ENCODE measurements around the gene KDM5A.
"Not testable (repeated sequence)": the region's sequence is repeated elsewhere in the genome, so short reads cannot be mapped to it uniquely, and the experiment has no call there.

DNA sequence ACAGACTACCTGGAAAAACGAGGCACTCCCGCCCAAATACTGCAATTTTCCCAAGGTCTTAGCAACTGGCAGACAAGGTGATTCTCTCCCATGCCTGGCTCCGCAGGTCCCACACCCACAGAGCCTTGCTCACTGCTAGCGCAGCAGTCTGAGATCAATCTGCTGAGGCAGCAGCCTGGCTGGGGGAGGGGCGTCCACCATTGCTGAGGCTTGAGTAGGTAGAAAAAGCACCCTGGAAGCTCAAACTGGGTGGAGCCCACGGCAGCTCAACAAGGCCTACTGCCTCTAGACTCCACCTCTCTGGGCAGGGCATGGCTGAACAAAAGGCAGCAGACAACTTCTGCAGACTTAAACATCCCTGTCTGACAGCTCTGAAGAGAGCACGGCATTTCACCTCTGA is 46.1 kb downstream of the KDM5A start:
- TF ChIP-seq, protein P1, sequence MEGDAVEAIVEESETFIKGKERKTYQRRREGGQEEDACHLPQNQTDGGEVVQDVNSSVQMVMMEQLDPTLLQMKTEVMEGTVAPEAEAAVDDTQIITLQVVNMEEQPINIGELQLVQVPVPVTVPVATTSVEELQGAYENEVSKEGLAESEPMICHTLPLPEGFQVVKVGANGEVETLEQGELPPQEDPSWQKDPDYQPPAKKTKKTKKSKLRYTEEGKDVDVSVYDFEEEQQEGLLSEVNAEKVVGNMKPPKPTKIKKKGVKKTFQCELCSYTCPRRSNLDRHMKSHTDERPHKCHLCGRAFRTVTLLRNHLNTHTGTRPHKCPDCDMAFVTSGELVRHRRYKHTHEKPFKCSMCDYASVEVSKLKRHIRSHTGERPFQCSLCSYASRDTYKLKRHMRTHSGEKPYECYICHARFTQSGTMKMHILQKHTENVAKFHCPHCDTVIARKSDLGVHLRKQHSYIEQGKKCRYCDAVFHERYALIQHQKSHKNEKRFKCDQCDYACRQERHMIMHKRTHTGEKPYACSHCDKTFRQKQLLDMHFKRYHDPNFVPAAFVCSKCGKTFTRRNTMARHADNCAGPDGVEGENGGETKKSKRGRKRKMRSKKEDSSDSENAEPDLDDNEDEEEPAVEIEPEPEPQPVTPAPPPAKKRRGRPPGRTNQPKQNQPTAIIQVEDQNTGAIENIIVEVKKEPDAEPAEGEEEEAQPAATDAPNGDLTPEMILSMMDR (IDR thresholded peaks at IDR 0.05): not testable (repeated sequence)
- not testable (repeated sequence) for TF ChIP-seq POLR2A (IDR thresholded peaks at IDR 0.05)
